Measurements from ENCODE around the gene MAP2K4. TPM values are rescaled to one million over a fixed set of nuclear protein-coding genes. Genes with fewer than 3 reads are reported as not detected.

MAP2K4 gene
- total RNA-seq, 4 donors from 2014 or later: 29.8 to 58.6 (median 30.2) TPM

GRCh38 chr17:11996722-11997146 is 23.9 kb upstream of the MAP2K4 start:
- peaks cover 7 to 11% of the 10 kb centered on the region in 2 donors for H3K4me1 ChIP-seq
- H3K27me3 ChIP-seq: no peaks in the 10 kb centered on the region
- no peaks in the 10 kb centered on the region for H3K9me3 ChIP-seq
- peaks cover 0 to 6% of the 10 kb centered on the region in 2 donors for H3K36me3 ChIP-seq
- TF ChIP-seq CTCF (IDR thresholded peaks at IDR 0.05 in 4 of 5, conservative IDR thresholded peaks at IDR 0.05 in 1 of 5) (peak in 3 of 5 experiments; percentile 5 to 35 (median 19)), POLR2A (IDR thresholded peaks at IDR 0.05) (no peak)
- DNase-seq: peak; percentile 19 to 37
- intact Hi-C loops (cut with DNase I; ENCODE audit: low total_unique reads) (loop anchor here (1.0 to 10.0 kb wide), 3 partner anchors 24 to 1018 kb away; partner anchors contain the start of genes ELAC2 and MAP2K4), in situ Hi-C loops (cut with MboI; ENCODE audit: low sequenced_read_pairs in 4 of 4) (loop anchor here in 1 of 4 donors (25.0 kb wide), 1 partner anchor 1259 kb away; the partner anchor contains the start of gene TMEM220)
- peak overlapping the region; percentile 85 to 94 (median 92) for H3K4me3 ChIP-seq
- peak; percentile 42 to 48 for ATAC-seq
- H3K27ac ChIP-seq: peak overlapping the region; percentile 90 to 95 (median 93)

DNA sequence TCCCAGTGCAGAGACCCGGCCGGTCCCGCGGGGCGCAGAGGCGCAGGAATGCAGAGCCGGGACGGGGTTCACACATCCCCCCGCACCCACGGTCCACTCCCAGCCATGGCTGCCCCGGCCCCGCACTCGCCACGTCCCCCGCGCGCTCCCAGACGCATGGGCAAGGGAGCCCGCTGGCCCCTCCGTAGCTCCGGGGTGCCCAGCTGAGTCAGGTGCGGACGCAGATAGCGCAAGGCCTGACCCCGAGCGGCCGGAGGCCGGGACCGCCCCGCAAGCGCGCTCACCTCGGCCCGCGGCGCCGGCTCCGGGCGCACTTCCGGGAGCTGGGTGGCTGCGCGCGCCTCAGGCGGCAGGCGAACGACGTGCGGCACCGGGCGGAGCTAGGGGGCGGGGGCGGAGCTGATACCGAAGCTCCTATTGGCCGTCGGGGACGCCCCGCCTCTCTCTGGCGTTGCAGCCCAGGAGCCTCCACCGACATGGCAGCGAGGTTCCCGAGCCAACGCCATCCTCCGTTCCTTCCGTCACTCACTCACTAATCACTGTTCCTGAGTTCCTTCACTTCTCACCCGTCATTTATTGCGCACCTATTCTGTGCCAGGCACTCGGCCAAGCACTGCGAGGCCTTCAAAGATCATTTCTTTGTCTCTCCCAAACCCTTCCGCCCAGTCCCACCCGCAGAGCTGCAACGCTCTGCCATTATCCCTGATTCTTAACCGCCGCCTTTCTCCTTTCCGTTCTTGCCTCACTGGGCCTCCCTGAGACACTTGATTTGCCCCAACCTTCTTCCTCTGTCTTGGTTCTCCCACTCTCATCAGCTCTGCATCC is 23.3 kb upstream of the MAP2K4 start, which contains the start of gene ZNF18:
Gene ZNF18 (minus strand): TSS at position 329 of the 825 bp plus-strand sequence. CDS start 4,646 bp downstream, outside the sequence.
- H3K9me3 ChIP-seq: no peaks in the 10 kb centered on the region
- peaks cover 0 to under 1% of the 10 kb centered on the region in 2 donors for H3K36me3 ChIP-seq
- peak; percentile 96 for DNase-seq
- peaks cover 7 to 11% of the 10 kb centered on the region in 2 donors for H3K4me1 ChIP-seq
- no peaks in the 10 kb centered on the region for H3K27me3 ChIP-seq
- H3K4me3 ChIP-seq: peak within 1 kb of the TSS; percentile 85 to 94 (median 92)
- in situ Hi-C loops (cut with MboI; ENCODE audit: low sequenced_read_pairs in 4 of 4) (loop anchor here in 1 of 4 donors (25.0 kb wide), 1 partner anchor 1260 kb away; the partner anchor contains the start of gene TMEM220), intact Hi-C loops (cut with DNase I; ENCODE audit: low total_unique reads) (loop anchor here (1.0 to 10.0 kb wide), 3 partner anchors 23 to 1017 kb away; partner anchors contain the start of genes ELAC2 and MAP2K4)
- H3K27ac ChIP-seq: peak within 1 kb of the TSS; percentile 90 to 95 (median 93)
- no peak for TF ChIP-seq CTCF (IDR thresholded peaks at IDR 0.05 in 4 of 5, conservative IDR thresholded peaks at IDR 0.05 in 1 of 5)
- TF ChIP-seq POLR2A (IDR thresholded peaks at IDR 0.05): peak; percentile 98
- peak; percentile 92 to 93 for ATAC-seq

DNA sequence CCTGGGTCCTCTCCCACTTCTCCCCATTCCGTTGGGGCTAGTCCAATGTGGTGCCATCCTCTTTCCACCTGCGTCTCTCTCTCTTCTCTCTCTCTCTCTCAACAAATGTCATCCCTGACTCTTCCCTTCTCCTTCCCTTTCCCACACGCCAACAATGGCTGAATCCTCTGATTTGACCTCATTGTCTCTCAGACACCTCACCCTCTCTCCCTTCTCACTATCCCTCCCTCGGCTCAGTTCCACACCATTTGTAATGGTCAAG is 22.8 kb upstream of the MAP2K4 start:
- Histone ChIP-seq H3K27ac (peak overlapping the region; percentile 90 to 95 (median 93)), H3K36me3 (no peaks in the 10 kb centered on the region), H3K9me3 (no peaks in the 10 kb centered on the region), H3K27me3 (no peaks in the 10 kb centered on the region), H3K4me3 (peak overlapping the region; percentile 85 to 94 (median 92)), H3K4me1 (peaks cover 7 to 11% of the 10 kb centered on the region in 2 donors)
- intact Hi-C loops (cut with DNase I; ENCODE audit: low total_unique reads): loop anchor here (1.0 to 10.0 kb wide), 3 partner anchors 22 to 1017 kb away; partner anchors contain the start of genes ELAC2 and MAP2K4
- TF ChIP-seq POLR2A (IDR thresholded peaks at IDR 0.05) (no peak), CTCF (IDR thresholded peaks at IDR 0.05 in 4 of 5, conservative IDR thresholded peaks at IDR 0.05 in 1 of 5) (no peak)
- DNase-seq: peak in 1 of 2 donors; percentile 12
- ATAC-seq: no peak
- in situ Hi-C loops (cut with MboI; ENCODE audit: low sequenced_read_pairs in 4 of 4): loop anchor here in 1 of 4 donors (25.0 kb wide), 1 partner anchor 1261 kb away; the partner anchor contains the start of gene TMEM220

DNA sequence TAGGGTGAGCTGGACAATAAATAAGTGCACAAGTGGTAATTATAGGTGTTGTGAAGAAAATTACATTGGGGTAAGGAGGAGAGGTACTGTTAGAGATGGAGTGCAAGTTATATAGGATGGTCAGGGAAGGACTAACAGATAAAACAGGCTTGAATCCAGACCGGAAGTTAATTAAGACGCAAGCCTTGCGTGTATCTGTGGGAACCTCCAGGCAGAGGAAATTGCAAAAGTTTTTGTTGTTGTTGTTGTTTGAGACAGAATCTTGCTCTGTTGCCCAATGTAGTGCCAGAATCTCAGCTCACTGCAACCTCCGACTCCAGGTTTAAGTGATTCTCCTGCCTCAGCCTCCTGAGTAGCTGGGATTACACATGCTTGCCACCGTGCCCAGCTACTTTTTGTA is 21.0 kb upstream of the MAP2K4 start:
- ATAC-seq (no peak), DNase-seq (no peak)
- H3K36me3 ChIP-seq: no peaks in the 10 kb centered on the region
- no peak for TF ChIP-seq POLR2A (IDR thresholded peaks at IDR 0.05)
- no peak for TF ChIP-seq CTCF (IDR thresholded peaks at IDR 0.05 in 4 of 5, conservative IDR thresholded peaks at IDR 0.05 in 1 of 5)
- in situ Hi-C loops (cut with MboI; ENCODE audit: low sequenced_read_pairs in 4 of 4): loop anchor here in 2 of 4 donors (25.0 kb wide), 2 partner anchors 1013 to 1262 kb away; partner anchors contain the start of genes ELAC2 (in 1 of the 2) and TMEM220 (in 1 of the 2)
- no peak overlapping the region for H3K4me3 ChIP-seq
- H3K27me3 ChIP-seq: no peaks in the 10 kb centered on the region
- no peak overlapping the region for H3K27ac ChIP-seq
- H3K9me3 ChIP-seq: no peaks in the 10 kb centered on the region
- intact Hi-C loops (cut with DNase I; ENCODE audit: low total_unique reads): loop anchor here (5.0 to 10.0 kb wide), 2 partner anchors 123 to 1015 kb away; partner anchors contain the start of gene ELAC2
- H3K4me1 ChIP-seq: peaks cover 7 to 11% of the 10 kb centered on the region in 2 donors
